Pancreas (tissue), 10 donors: ENCODE results near the gene ITGB3BP. TPM values are rescaled to one million over a fixed set of nuclear protein-coding genes. Genes with fewer than 3 reads are reported as not detected.

Experiments used
- ATAC-seq, 4 donors: fragments of 200-7000 bp; cut with Tn5 transposase; one replicate each; pipeline versions ENCODE4 v1.8.0 to v1.9.1; 2020; ENCODE audit warnings: mild to moderate bottlenecking in 4 of 4, moderate library complexity in 4 of 4
- DNase-seq, 6 donors: peaks; one replicate each; pipeline ENCODE4 v3.0.0-alpha.2; 2020
- FAIRE-seq: peaks from 2 replicates; lab custom pipeline; 2012; peaks lifted over from hg19 to GRCh38; lab: Jason Lieb, UNC
- H3K27ac ChIP-seq, 4 donors: fragments of 200-600 bp; sonication (generic); 1 replicate in 3 of 4; 2 replicates in 1 of 4; pipeline versions ENCODE4 v1.5.0 to v1.8.0; 2020
- H3K27me3 ChIP-seq, 4 donors: fragments of 200-600 bp; one replicate each; pipeline ENCODE4 v1.8.0; 2021
- H3K36me3 ChIP-seq, 3 donors: fragments of 200-600 bp; sonication (generic) in 1 of 3; one replicate each; pipeline versions ENCODE4 v1.5.0 to v1.8.0; 2020 to 2021
- H3K4me1 ChIP-seq, 3 donors: fragments of 200-600 bp; one replicate each; pipeline ENCODE4 v1.8.0; 2021
- H3K4me3 ChIP-seq, 4 donors: fragments of 200-600 bp; sonication (generic) in 2 of 4; one replicate each; pipeline versions ENCODE4 v1.5.0 to v1.8.0; 2020 to 2021
- H3K9me3 ChIP-seq, 4 donors: fragments of 200-600 bp; one replicate each; pipeline ENCODE4 v1.8.0; 2021
- WGBS, 2 donors: extraction: QIAGEN DNeasy Blood & Tissue Kit; methylation state at CpG; one replicate each; pipeline ENCODE4 v1.1.7; 2013; 5-methylcytosine and 5-hydroxymethylcytosine counted together
- intact Hi-C, 3 donors: fragments of 100-400 bp; cut with DNase I; formaldehyde crosslinking; loops; one replicate each; pipeline versions ENCODE4 v1.11.1 to v1.14.2; 2022
- polyA plus RNA-seq, 2 donors: library from polyadenylated mRNA; stranded (reverse); fragments of 200-250 nt; gene quantifications; one replicate each; pipeline ENCODE4 v1.2.3, GENCODE V29; 2013
- total RNA-seq, 6 donors: library from RNA; stranded (reverse); fragmentation: NEBNext Ultra II Directional in 4 of 6; extraction: Animal tissue kit (Norgen Biotek cat#: 25700) in 4 of 6; gene quantifications; one replicate each; pipeline versions ENCODE4 v1.2.1 to v1.2.4, GENCODE V29; 2021 to 2023
- TF ChIP-seq, protein P1 (sequence below), 4 donors: fragments of 200-600 bp; sonication (generic) in 3 of 4; IDR thresholded peaks; one replicate each; pipeline versions ENCODE4 v1.5.0 to v1.8.0; 2021; ENCODE audit warnings: antibody characterized with exemption in 4 of 4
- donor health status: healthy with polysubstance abuse.
- donor health status: DM: no; HTN: no; CAD: no; lungs with moderate emphysema.
- donor health status: DM: no; HTN: no; CAD: no.
- donor health status: control.
- donor health status: control.
- donor health status: Bipolar disorder and iron deficiency.
- donor health status: DM: yes; HTN: yes; CAD: no.
- donor health status: DM: no; HTN: no; CAD: no.
- donor health status: DM: no; HTN: no; CAD: no.
- donor health status: DM: yes; HTN: yes; CAD: no.

ITGB3BP gene
- total and polyA plus RNA-seq, 8 donors = 4.3 to 18.0 (median 8.0) TPM

DNA sequence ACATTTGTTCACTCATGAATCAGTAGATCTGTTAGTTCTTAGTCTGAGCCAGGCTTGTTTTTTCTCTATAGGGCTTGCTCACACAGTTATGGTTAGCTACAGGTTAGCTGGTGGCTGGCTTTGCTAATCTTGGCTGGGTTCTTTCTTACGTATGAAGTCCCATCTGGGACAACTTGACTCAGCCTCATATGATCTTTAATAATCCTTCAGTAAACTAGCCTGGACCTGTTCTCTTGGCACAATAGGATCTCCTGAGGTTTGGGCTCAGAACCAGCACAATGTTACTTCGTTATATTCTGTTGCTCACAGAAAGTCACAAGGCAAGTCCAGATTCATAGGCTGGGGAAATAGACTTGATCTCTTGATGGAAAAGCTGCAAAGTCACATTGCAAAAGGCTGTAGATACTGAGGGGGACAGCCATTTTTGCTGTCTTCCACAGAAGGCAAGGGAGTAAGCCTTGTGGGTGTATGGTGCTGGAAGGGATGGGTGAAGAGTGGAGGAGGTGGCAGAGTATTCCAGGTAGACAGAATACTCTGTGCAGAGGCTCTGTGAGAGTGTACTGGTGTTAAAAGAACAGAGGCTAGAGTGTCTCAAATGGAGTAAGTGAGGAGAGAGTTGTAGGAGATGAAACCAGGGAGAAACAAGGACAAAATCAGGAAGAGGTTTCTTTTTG, 24.7 kb upstream of the ITGB3BP start:
- intact Hi-C loops = no loop called here

DNA sequence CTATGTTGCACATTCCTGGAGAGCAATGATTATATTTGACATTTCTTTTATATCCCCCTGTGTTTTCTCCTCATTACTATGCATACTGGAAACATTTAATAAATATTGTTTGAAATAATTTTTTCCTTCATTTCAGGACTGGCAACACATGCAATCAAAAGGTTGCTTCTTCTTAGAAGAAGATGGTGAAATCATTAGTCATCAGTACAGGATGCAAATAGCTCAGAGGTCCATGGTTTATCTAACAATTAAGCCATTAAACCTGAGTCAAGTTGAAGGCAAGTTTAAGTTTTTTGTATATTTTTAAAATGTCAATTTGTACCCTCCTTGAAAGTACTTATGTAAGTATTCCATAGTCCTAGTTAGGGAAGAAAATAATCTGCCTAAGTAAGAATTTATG, 22.8 kb upstream of the ITGB3BP start:
- FAIRE-seq (no peak), ATAC-seq (no peak), DNase-seq (no peak)
- TF ChIP-seq, protein P1, sequence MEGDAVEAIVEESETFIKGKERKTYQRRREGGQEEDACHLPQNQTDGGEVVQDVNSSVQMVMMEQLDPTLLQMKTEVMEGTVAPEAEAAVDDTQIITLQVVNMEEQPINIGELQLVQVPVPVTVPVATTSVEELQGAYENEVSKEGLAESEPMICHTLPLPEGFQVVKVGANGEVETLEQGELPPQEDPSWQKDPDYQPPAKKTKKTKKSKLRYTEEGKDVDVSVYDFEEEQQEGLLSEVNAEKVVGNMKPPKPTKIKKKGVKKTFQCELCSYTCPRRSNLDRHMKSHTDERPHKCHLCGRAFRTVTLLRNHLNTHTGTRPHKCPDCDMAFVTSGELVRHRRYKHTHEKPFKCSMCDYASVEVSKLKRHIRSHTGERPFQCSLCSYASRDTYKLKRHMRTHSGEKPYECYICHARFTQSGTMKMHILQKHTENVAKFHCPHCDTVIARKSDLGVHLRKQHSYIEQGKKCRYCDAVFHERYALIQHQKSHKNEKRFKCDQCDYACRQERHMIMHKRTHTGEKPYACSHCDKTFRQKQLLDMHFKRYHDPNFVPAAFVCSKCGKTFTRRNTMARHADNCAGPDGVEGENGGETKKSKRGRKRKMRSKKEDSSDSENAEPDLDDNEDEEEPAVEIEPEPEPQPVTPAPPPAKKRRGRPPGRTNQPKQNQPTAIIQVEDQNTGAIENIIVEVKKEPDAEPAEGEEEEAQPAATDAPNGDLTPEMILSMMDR (IDR thresholded peaks at IDR 0.05) = no peak
- H3K36me3 ChIP-seq = peaks cover 0 to 5% (median 0%) of the 10 kb centered on the region in 3 donors
- H3K27me3 ChIP-seq = no peaks in the 10 kb centered on the region
- H3K4me1 ChIP-seq = no peaks in the 10 kb centered on the region
- intact Hi-C loops = no loop called here
- no peak overlapping the region for H3K27ac ChIP-seq
- no peak overlapping the region for H3K4me3 ChIP-seq
- H3K9me3 ChIP-seq = no peaks in the 10 kb centered on the region

More for the DNA sequence above, 24.7 kb upstream of the ITGB3BP start:
- Histone ChIP-seq H3K9me3 (no peaks in the 10 kb centered on the region), H3K27ac (no peak overlapping the region), H3K4me1 (no peaks in the 10 kb centered on the region), H3K27me3 (no peaks in the 10 kb centered on the region), H3K4me3 (no peak overlapping the region), H3K36me3 (peaks cover 0 to 5% (median 0%) of the 10 kb centered on the region in 3 donors)
- no peak for ATAC-seq
- TF ChIP-seq, protein P1 (IDR thresholded peaks at IDR 0.05) = no peak
- FAIRE-seq = no peak
- WGBS, 2 donors = 88 to 91% methylated on average over 2 of the region's 2 CpGs
- no peak for DNase-seq

DNA sequence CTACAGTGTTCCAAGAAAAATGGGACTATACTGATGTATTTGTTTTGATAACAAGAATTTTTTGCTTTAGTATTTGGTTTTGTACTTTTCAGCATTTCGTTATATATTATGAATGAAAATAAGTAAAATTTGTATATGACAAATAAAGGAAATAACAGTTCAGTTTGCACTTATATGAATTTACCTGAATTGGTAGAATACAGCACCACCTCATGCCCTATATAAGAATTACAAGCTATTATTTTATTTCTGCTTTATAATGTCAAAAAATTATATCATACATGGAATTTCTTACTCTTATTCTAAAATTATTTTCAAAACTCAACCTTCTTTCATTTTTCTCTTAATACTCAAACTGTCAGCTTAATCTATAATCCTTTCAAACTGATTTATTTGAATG, 14.9 kb upstream of the ITGB3BP start:
- FAIRE-seq (peak; percentile 89), ATAC-seq (no peak), DNase-seq (no peak)
- no peaks in the 10 kb centered on the region for H3K27me3 ChIP-seq
- H3K4me3 ChIP-seq = no peak overlapping the region
- intact Hi-C loops = no loop called here
- no peaks in the 10 kb centered on the region for H3K4me1 ChIP-seq
- 44 to 52% methylated on average over 1 of the region's 1 CpG for WGBS, 2 donors
- TF ChIP-seq, protein P1 (IDR thresholded peaks at IDR 0.05) = peak in 3 of 4 donors; percentile 11 to 14 (median 12)
- H3K9me3 ChIP-seq = no peaks in the 10 kb centered on the region
- no peaks in the 10 kb centered on the region for H3K36me3 ChIP-seq
- no peak overlapping the region for H3K27ac ChIP-seq

DNA sequence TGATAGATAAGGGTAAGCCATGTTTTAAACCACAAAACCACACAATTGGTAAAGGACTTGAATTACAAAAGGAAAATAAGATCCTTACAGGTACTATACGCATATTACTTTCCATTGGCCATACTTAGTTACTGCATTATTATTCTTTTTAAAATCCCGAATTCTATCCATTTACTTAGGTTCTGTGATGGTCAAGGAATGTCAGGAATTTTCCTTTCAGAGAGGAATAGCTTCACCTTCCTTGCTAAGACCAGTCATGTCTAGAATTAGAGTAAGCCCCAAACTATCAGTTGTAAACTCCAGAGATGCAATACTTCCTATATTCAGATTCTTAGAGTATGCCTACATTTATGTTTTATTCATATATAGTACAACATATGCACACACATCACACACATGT, 14.0 kb upstream of the ITGB3BP start:
- ATAC-seq (no peak), DNase-seq (no peak), FAIRE-seq (no peak)
- H3K4me3 ChIP-seq = no peak overlapping the region
- no peak overlapping the region for H3K27ac ChIP-seq
- intact Hi-C loops = no loop called here
- H3K4me1 ChIP-seq = no peaks in the 10 kb centered on the region
- TF ChIP-seq, protein P1 (IDR thresholded peaks at IDR 0.05) = no peak
- H3K36me3 ChIP-seq = no peaks in the 10 kb centered on the region
- 62 to 89% methylated on average over 2 of the region's 2 CpGs for WGBS, 2 donors
- no peaks in the 10 kb centered on the region for H3K27me3 ChIP-seq
- no peaks in the 10 kb centered on the region for H3K9me3 ChIP-seq

DNA sequence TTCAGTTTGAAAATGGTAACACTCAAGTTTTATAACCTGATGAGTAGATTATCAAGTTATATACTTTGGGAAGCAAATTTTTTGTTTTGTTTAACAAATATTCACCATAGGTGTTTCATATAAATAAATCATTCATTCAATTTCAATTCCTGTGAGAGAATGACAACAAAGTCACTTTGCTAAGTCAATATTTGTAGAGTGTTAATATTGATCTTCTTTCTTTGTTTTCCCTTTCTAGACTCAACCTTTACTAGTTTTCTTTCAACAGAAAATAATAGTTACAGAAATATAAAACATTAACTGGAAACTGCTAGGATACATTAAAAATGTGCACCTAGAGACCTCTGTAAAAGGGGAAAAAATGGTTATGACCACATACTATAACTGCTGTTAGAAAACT, 11.4 kb upstream of the ITGB3BP start:
- H3K9me3 ChIP-seq = no peaks in the 10 kb centered on the region
- H3K4me3 ChIP-seq = no peak overlapping the region
- no peaks in the 10 kb centered on the region for H3K27me3 ChIP-seq
- TF ChIP-seq, protein P1 (IDR thresholded peaks at IDR 0.05) = no peak
- no peak for FAIRE-seq
- no peak for DNase-seq
- intact Hi-C loops = no loop called here
- ATAC-seq = no peak
- no peaks in the 10 kb centered on the region for H3K4me1 ChIP-seq
- no peaks in the 10 kb centered on the region for H3K36me3 ChIP-seq
- no peak overlapping the region for H3K27ac ChIP-seq
